Measurements from ENCODE around the gene DERL3. TPM values are rescaled to one million over a fixed set of nuclear protein-coding genes. Genes with fewer than 3 reads are reported as not detected.

DERL3 gene
- total RNA-seq, 1 experiment from 2014 or later: 1.5 TPM

- no TSS peak for BruUV-seq (replicated peaks)
- Histone ChIP-seq H3K27ac (ENCODE audit: low read depth, low read length, poor library complexity, severe bottlenecking) (no peak overlapping the region), H3K4me3 (ENCODE audit: low read depth, low read length, poor library complexity, severe bottlenecking) (no peak overlapping the region), H3K4me1 (ENCODE audit: insufficient read depth, low read length, poor library complexity, severe bottlenecking) (peaks cover 2% of the 10 kb centered on the region), H3K36me3 (ENCODE audit: insufficient read depth, low read length, poor library complexity, severe bottlenecking) (peaks cover 62% of the 10 kb centered on the region), H3K27me3 (replicated peaks; ENCODE audit: insufficient read depth, low read depth, low read length, poor library complexity) (no peaks in the 10 kb centered on the region), H3K9me3 (ENCODE audit: low read depth, low read length, poor library complexity, severe bottlenecking) (no peaks in the 10 kb centered on the region)
- POLR2A ChIA-PET (ENCODE audit: low non-redundant PET): no interaction called here
- CTCF ChIA-PET: no interaction called here
- intact Hi-C loops (cut with micrococcal nuclease; ENCODE audit: unreplicated experiment): no loop called here
- no peak for TF ChIP-seq CTCF (conservative IDR thresholded peaks at IDR 0.05; ENCODE audit: low read depth, low read length)
- no peak for TF ChIP-seq EZH2 (IDR thresholded peaks at IDR 0.05; ENCODE audit: borderline replicate concordance, low read depth, low read length, poor library complexity, severe bottlenecking)
- DNase-seq (ENCODE audit: low spot score): no peak
Measured at GRCh38 chr22:23820748-23821211, 18.0 kb downstream of the DERL3 start.

- Histone ChIP-seq H3K27me3 (replicated peaks; ENCODE audit: insufficient read depth, low read depth, low read length, poor library complexity) (no peaks in the 10 kb centered on the region), H3K36me3 (ENCODE audit: insufficient read depth, low read length, poor library complexity, severe bottlenecking) (peaks cover 40% of the 10 kb centered on the region), H3K9me3 (ENCODE audit: low read depth, low read length, poor library complexity, severe bottlenecking) (no peaks in the 10 kb centered on the region), H3K4me3 (ENCODE audit: low read depth, low read length, poor library complexity, severe bottlenecking) (no peak overlapping the region), H3K27ac (ENCODE audit: low read depth, low read length, poor library complexity, severe bottlenecking) (no peak overlapping the region), H3K4me1 (ENCODE audit: insufficient read depth, low read length, poor library complexity, severe bottlenecking) (no peaks in the 10 kb centered on the region)
- ChIA-PET POLR2A (ENCODE audit: low non-redundant PET) (no interaction called here), CTCF (no interaction called here)
- intact Hi-C loops (cut with micrococcal nuclease; ENCODE audit: unreplicated experiment): no loop called here
- DNase-seq (ENCODE audit: low spot score): no peak
- no TSS peak for BruUV-seq (replicated peaks)
- TF ChIP-seq EZH2 (IDR thresholded peaks at IDR 0.05; ENCODE audit: borderline replicate concordance, low read depth, low read length, poor library complexity, severe bottlenecking) (no peak), CTCF (conservative IDR thresholded peaks at IDR 0.05; ENCODE audit: low read depth, low read length) (no peak)
Measured at GRCh38 chr22:23818541-23818940, 20.3 kb downstream of the DERL3 start.

- Histone ChIP-seq H3K4me3 (ENCODE audit: low read depth, low read length, poor library complexity, severe bottlenecking) (no peak overlapping the region), H3K9me3 (ENCODE audit: low read depth, low read length, poor library complexity, severe bottlenecking) (no peaks in the 10 kb centered on the region), H3K27me3 (replicated peaks; ENCODE audit: insufficient read depth, low read depth, low read length, poor library complexity) (no peaks in the 10 kb centered on the region), H3K27ac (ENCODE audit: low read depth, low read length, poor library complexity, severe bottlenecking) (no peak overlapping the region), H3K4me1 (ENCODE audit: insufficient read depth, low read length, poor library complexity, severe bottlenecking) (no peaks in the 10 kb centered on the region), H3K36me3 (ENCODE audit: insufficient read depth, low read length, poor library complexity, severe bottlenecking) (peaks cover 39% of the 10 kb centered on the region)
- no TSS peak for BruUV-seq (replicated peaks)
- ChIA-PET POLR2A (ENCODE audit: low non-redundant PET) (no interaction called here), CTCF (no interaction called here)
- intact Hi-C loops (cut with micrococcal nuclease; ENCODE audit: unreplicated experiment): no loop called here
- TF ChIP-seq EZH2 (IDR thresholded peaks at IDR 0.05; ENCODE audit: borderline replicate concordance, low read depth, low read length, poor library complexity, severe bottlenecking) (no peak), CTCF (conservative IDR thresholded peaks at IDR 0.05; ENCODE audit: low read depth, low read length) (no peak)
- DNase-seq (ENCODE audit: low spot score): no peak
Measured at GRCh38 chr22:23817146-23817545, 21.7 kb downstream of the DERL3 start.

All from A673 (cell line).